Stimulated activated naive CD8-positive, alpha-beta T cell treated with anti-CD3 and anti-CD28 coated beads, Interleukin-15, Interleukin-2, amounts not matched to agents 100 ng/mL and 50 ng/mL, for 24 hours (primary cell): ENCODE measurements around the gene ARID5B.

Source experiments
- H3K27ac Mint-ChIP-seq: one replicate; pipeline ENCODE4 v1.8.0; 2021; ENCODE audit warnings: mild to moderate bottlenecking, mixed read lengths
- H3K27me3 Mint-ChIP-seq: one replicate; pipeline ENCODE4 v1.8.0; 2021; ENCODE audit warnings: mixed read lengths
- H3K36me3 Mint-ChIP-seq: one replicate; pipeline ENCODE4 v1.8.0; 2021; ENCODE audit warnings: low read depth, mixed read lengths
- H3K4me1 Mint-ChIP-seq: one replicate; pipeline ENCODE4 v1.8.0; 2021; ENCODE audit warnings: low read depth, mixed read lengths
- H3K4me3 Mint-ChIP-seq: one replicate; pipeline ENCODE4 v1.8.0; 2021; ENCODE audit warnings: mild to moderate bottlenecking, mixed read lengths
- H3K9me3 Mint-ChIP-seq: one replicate; pipeline ENCODE4 v1.8.0; 2021; ENCODE audit warnings: mixed read lengths

ARID5B gene

GRCh38 chr10:62005687-62006086, 104.2 kb downstream of the ARID5B start:
- Mint-ChIP-seq H3K4me3 (no peak overlapping the region), H3K27me3 (no peaks in the 10 kb centered on the region), H3K9me3 (no peaks in the 10 kb centered on the region), H3K27ac (peak overlapping the region; percentile 11), H3K36me3 (peaks cover 87% of the 10 kb centered on the region), H3K4me1 (peaks cover 78% of the 10 kb centered on the region)

DNA sequence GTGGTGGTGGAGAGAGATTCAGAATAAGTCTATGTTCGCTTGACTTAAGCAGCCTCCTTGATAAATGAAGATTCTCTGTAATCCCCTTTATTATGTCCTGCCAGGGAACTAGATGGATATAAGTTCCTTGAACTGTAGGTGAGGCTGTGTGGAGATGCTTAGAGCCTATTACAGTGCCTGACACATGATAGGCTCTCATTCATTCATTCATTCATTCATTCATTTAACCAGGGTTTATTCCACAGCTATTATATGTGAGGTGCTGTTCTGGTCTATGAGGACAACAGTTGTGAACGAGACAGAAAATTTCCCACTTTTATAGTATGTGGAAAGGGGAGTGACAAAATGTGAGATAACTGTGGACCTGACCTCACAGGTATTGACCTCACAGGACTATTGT, 105.6 kb downstream of the ARID5B start:
- Mint-ChIP-seq H3K36me3 (peaks cover 88% of the 10 kb centered on the region), H3K27me3 (no peaks in the 10 kb centered on the region), H3K9me3 (no peaks in the 10 kb centered on the region), H3K4me3 (no peak overlapping the region), H3K27ac (no peak overlapping the region), H3K4me1 (peaks cover 72% of the 10 kb centered on the region)

- Mint-ChIP-seq H3K27me3 (no peaks in the 10 kb centered on the region), H3K4me3 (no peak overlapping the region), H3K4me1 (peaks cover 62% of the 10 kb centered on the region), H3K36me3 (peaks cover 89% of the 10 kb centered on the region), H3K27ac (peak overlapping the region; percentile 41), H3K9me3 (no peaks in the 10 kb centered on the region)
Measured at GRCh38 chr10:62008196-62008595, 106.7 kb downstream of the ARID5B start.

DNA sequence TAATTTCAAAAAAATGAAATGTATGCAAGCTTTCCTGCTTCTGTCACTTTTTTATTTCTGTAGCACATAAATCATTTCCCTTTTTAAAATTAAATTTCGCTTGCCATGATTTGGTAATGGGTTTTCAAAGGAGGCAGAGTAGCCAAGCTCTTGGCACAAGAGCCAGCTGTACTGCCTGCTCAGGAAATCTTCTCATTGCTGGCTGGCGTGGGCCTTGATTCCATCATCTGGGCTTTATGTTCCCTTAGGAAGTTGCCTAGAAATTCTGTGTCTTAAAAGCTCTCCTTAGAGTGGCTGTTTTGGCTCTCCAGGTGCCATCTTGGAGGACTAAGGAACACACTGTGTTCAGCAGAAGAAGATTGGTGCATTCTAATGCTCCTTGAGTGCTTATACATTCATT, 107.4 kb downstream of the ARID5B start:
- H3K9me3 Mint-ChIP-seq: no peaks in the 10 kb centered on the region
- H3K27ac Mint-ChIP-seq: no peak overlapping the region
- no peak overlapping the region for H3K4me3 Mint-ChIP-seq
- peaks cover 89% of the 10 kb centered on the region for H3K36me3 Mint-ChIP-seq
- peaks cover 56% of the 10 kb centered on the region for H3K4me1 Mint-ChIP-seq
- no peaks in the 10 kb centered on the region for H3K27me3 Mint-ChIP-seq

GRCh38 chr10:62010366-62010765, 108.9 kb downstream of the ARID5B start:
- peaks cover 85% of the 10 kb centered on the region for H3K36me3 Mint-ChIP-seq
- no peak overlapping the region for H3K4me3 Mint-ChIP-seq
- peaks cover 42% of the 10 kb centered on the region for H3K4me1 Mint-ChIP-seq
- no peaks in the 10 kb centered on the region for H3K27me3 Mint-ChIP-seq
- H3K9me3 Mint-ChIP-seq: no peaks in the 10 kb centered on the region
- no peak overlapping the region for H3K27ac Mint-ChIP-seq

DNA sequence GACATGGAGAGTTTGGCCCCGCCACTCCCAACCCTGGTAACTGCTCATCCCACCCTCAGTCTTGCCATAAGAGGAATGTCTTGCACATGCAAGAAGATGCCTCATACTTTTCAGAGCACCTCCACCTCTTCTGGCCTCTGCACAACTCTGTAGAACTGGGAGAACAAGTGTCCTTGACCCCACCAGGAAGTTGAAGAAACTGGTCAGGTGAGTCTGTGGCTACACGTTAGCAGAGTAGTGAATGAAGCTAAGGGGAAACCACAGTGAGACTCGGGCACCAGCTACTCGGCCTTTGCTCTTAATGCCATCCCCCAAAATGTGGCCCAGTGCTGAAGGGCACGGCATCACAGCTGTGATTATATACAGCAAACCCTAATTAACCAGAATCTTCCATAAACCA, 110.1 kb downstream of the ARID5B start:
- Mint-ChIP-seq H3K27me3 (no peaks in the 10 kb centered on the region), H3K4me3 (no peak overlapping the region), H3K9me3 (no peaks in the 10 kb centered on the region), H3K36me3 (peaks cover 81% of the 10 kb centered on the region), H3K4me1 (peaks cover 38% of the 10 kb centered on the region), H3K27ac (no peak overlapping the region)

- H3K4me1 Mint-ChIP-seq: peaks cover 36% of the 10 kb centered on the region
- H3K9me3 Mint-ChIP-seq: no peaks in the 10 kb centered on the region
- no peaks in the 10 kb centered on the region for H3K27me3 Mint-ChIP-seq
- H3K36me3 Mint-ChIP-seq: peaks cover 77% of the 10 kb centered on the region
- H3K4me3 Mint-ChIP-seq: no peak overlapping the region
- H3K27ac Mint-ChIP-seq: no peak overlapping the region
Measured at GRCh38 chr10:62012318-62012717, 110.8 kb downstream of the ARID5B start.

- Mint-ChIP-seq H3K4me1 (peaks cover 45% of the 10 kb centered on the region), H3K36me3 (peaks cover 70% of the 10 kb centered on the region), H3K27ac (no peak overlapping the region), H3K4me3 (no peak overlapping the region), H3K27me3 (no peaks in the 10 kb centered on the region), H3K9me3 (peaks cover 4% of the 10 kb centered on the region)
Measured at GRCh38 chr10:62014510-62014909, 113.0 kb downstream of the ARID5B start.

DNA sequence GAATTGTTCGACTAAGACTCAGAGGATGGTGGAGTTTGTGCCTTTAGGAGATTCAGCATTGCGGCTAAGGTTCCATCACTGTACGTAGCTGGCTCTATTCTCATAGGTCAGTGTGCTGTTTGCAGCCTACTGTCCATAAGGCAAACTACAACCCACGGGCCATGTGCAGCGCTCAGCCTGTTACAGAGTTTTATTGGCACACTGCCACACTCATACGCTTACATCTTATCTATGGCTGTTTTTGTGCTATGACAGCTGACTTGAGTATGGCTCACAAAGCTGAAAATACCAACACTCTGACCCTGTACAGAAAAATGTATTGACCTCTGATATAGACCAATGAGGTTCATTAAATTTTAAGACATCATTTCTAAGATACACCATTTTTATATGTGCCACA, 114.5 kb downstream of the ARID5B start:
- H3K27ac Mint-ChIP-seq: no peak overlapping the region
- peaks cover 66% of the 10 kb centered on the region for H3K36me3 Mint-ChIP-seq
- peaks cover 9% of the 10 kb centered on the region for H3K9me3 Mint-ChIP-seq
- no peaks in the 10 kb centered on the region for H3K27me3 Mint-ChIP-seq
- H3K4me1 Mint-ChIP-seq: peaks cover 54% of the 10 kb centered on the region
- H3K4me3 Mint-ChIP-seq: no peak overlapping the region

DNA sequence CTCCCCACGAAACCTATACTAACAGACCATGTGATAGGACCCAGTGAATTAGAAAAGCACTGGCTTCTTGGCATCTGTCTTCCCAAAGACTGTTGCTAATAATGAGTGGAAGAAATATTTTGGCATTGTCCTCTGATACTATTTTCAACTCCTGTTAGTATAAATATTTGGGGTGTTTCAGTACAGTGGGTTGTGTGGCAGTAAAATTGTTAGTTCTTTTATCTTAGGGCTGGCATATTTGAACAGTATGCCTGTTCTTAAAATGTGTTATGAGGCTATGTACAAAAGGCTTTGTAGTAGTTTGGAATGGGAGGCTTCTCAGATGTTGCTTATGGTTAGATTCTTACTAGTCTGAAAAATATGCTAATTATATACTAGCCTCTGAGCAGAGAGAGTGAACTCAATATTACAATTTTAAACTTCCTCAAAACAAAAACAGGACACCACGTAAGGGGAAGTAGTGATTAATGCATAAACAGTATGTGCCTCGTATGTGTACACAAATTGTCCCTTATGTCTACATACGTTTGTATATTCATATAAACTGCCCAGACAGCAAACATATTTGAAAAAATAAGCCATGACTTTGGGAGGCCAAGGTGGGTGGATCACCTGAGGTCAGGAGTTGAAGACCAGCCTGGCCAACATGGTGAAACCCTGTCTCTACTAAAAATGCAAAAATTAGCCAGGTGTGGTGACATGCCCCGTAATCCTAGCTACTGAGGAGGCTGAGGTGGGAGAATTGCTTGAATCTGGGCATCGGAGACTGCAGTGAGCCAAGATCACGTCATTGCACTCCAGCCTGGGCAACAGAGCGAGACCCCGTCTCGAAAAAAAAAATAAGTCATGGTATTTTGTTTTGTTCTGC, 115.4 kb downstream of the ARID5B start:
- Mint-ChIP-seq H3K4me1 (peaks cover 56% of the 10 kb centered on the region), H3K4me3 (peak overlapping the region; percentile 17), H3K36me3 (peaks cover 58% of the 10 kb centered on the region), H3K27me3 (no peaks in the 10 kb centered on the region), H3K27ac (peak overlapping the region; percentile 83), H3K9me3 (peaks cover 9% of the 10 kb centered on the region)

DNA sequence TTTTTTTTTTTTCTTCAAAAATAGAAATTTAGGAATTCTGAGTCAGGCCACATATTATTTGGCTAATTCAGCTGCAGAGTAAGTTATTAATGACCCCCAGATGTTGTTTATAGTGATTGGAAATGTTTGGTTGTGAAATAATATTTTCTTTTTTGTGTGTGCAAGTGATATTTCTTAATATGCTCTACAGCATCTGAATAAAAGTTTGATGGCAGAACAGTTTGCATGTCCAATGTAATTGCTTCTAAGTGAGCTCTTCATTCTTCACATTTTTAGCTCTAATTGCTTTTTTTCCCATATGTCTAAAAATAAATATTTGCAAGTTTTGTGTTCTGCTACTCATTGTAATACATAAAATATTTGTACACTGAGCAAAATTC, 116.0 kb downstream of the ARID5B start:
- Mint-ChIP-seq H3K27ac (peak overlapping the region; percentile 80), H3K36me3 (peaks cover 53% of the 10 kb centered on the region), H3K27me3 (no peaks in the 10 kb centered on the region), H3K9me3 (peaks cover 9% of the 10 kb centered on the region), H3K4me1 (peaks cover 62% of the 10 kb centered on the region), H3K4me3 (no peak overlapping the region)

DNA sequence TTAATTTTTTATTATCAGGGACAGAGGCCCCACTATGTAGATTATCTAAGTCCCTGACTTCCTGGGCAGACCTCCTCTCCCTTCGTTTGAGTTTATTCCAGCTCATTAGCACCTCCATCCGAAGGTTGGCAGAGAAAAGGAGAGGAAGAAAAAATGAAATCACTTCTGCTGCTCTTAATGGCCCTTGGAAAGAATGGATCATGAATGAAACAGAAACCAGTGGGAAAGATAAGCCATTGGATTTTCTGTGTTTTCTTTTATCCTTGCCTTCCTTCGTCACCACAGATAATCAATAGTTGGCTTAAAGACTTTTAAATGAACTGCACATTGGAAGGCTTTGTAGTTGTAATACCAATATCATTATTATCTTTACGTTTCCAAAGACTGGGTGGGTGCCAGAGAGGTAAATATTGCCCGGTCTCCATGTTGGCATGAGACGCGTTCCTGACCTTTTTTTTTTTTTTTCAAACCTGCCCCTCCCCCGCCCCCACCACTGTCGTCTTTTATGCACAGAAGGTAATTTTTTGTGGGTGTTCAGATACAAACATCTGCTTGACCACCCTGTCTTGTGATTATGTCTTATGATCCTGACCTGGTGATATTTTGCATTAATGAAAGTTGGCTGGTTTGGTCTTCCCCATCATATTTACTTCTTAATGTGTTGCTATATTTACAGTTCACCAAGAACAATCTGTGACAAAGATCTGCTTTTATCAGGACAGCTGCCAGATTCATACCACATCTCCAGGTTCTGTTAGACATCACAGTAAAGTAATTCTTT, 116.8 kb downstream of the ARID5B start:
- Mint-ChIP-seq H3K4me3 (peak overlapping the region; percentile 19), H3K27ac (peak overlapping the region; percentile 98), H3K36me3 (peaks cover 58% of the 10 kb centered on the region), H3K9me3 (peaks cover 13% of the 10 kb centered on the region), H3K27me3 (no peaks in the 10 kb centered on the region), H3K4me1 (peaks cover 70% of the 10 kb centered on the region)

- H3K27ac Mint-ChIP-seq: peak overlapping the region; percentile 98
- no peaks in the 10 kb centered on the region for H3K27me3 Mint-ChIP-seq
Measured at GRCh38 chr10:62019013-62019684, 117.7 kb downstream of the ARID5B start.

GRCh38 chr10:62019685-62020359, 118.3 kb downstream of the ARID5B start:
- Mint-ChIP-seq H3K9me3 (peaks cover 13% of the 10 kb centered on the region), H3K36me3 (peaks cover 60% of the 10 kb centered on the region), H3K4me1 (peaks cover 84% of the 10 kb centered on the region), H3K27me3 (no peaks in the 10 kb centered on the region), H3K4me3 (peak overlapping the region; percentile 49), H3K27ac (peak overlapping the region; percentile 98)

More at GRCh38 chr10:62019013-62019684, 117.7 kb downstream of the ARID5B start:
- H3K36me3 Mint-ChIP-seq: peaks cover 57% of the 10 kb centered on the region
- peaks cover 13% of the 10 kb centered on the region for H3K9me3 Mint-ChIP-seq
- peaks cover 79% of the 10 kb centered on the region for H3K4me1 Mint-ChIP-seq
- H3K4me3 Mint-ChIP-seq: peak overlapping the region; percentile 18
